ENCODE data around the gene RELN.

DNA sequence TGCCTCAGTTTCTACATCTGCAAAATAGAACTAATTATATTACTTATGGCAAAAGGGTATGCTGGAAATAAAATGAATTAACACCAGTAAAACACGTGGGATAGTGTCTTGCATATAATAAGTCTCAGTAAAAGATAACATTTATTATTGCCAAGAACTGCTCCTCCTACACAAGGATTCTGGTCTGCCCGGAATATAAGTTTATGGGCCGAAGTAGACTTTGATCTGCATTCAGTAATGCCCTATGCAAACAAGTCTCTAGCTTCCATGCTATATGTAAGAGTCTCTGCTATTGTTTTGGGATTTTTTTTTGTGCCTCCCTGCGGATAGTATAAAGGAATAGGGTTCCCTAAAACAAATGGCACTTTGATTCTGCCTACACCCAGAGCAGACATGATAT, 417.9 kb downstream of the RELN start:
- TF ChIP-seq ETV6 (CRISPR knock-in tag; IDR thresholded peaks at IDR 0.05) (no peak), KAT7 (CRISPR knock-in tag; IDR thresholded peaks at IDR 0.05; ENCODE audit: borderline replicate concordance) (no peak), ZNF219 (CRISPR knock-in tag; IDR thresholded peaks at IDR 0.05; ENCODE audit: borderline replicate concordance) (no peak), TEAD4 (CRISPR knock-in tag; IDR thresholded peaks at IDR 0.05) (no peak)
- TF ChIP-seq, protein P1, sequence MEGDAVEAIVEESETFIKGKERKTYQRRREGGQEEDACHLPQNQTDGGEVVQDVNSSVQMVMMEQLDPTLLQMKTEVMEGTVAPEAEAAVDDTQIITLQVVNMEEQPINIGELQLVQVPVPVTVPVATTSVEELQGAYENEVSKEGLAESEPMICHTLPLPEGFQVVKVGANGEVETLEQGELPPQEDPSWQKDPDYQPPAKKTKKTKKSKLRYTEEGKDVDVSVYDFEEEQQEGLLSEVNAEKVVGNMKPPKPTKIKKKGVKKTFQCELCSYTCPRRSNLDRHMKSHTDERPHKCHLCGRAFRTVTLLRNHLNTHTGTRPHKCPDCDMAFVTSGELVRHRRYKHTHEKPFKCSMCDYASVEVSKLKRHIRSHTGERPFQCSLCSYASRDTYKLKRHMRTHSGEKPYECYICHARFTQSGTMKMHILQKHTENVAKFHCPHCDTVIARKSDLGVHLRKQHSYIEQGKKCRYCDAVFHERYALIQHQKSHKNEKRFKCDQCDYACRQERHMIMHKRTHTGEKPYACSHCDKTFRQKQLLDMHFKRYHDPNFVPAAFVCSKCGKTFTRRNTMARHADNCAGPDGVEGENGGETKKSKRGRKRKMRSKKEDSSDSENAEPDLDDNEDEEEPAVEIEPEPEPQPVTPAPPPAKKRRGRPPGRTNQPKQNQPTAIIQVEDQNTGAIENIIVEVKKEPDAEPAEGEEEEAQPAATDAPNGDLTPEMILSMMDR (IDR thresholded peaks at IDR 0.05): no peak
- TF ChIP-seq, protein P2, sequence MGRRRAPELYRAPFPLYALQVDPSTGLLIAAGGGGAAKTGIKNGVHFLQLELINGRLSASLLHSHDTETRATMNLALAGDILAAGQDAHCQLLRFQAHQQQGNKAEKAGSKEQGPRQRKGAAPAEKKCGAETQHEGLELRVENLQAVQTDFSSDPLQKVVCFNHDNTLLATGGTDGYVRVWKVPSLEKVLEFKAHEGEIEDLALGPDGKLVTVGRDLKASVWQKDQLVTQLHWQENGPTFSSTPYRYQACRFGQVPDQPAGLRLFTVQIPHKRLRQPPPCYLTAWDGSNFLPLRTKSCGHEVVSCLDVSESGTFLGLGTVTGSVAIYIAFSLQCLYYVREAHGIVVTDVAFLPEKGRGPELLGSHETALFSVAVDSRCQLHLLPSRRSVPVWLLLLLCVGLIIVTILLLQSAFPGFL (CRISPR knock-in tag; IDR thresholded peaks at IDR 0.05; ENCODE audit: borderline replicate concordance): no peak
- TF ChIP-seq, protein P3, sequence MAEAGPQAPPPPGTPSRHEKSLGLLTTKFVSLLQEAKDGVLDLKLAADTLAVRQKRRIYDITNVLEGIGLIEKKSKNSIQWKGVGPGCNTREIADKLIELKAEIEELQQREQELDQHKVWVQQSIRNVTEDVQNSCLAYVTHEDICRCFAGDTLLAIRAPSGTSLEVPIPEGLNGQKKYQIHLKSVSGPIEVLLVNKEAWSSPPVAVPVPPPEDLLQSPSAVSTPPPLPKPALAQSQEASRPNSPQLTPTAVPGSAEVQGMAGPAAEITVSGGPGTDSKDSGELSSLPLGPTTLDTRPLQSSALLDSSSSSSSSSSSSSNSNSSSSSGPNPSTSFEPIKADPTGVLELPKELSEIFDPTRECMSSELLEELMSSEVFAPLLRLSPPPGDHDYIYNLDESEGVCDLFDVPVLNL (CRISPR knock-in tag; IDR thresholded peaks at IDR 0.05; ENCODE audit: borderline replicate concordance, low read depth): no peak
- TF ChIP-seq, protein P4, sequence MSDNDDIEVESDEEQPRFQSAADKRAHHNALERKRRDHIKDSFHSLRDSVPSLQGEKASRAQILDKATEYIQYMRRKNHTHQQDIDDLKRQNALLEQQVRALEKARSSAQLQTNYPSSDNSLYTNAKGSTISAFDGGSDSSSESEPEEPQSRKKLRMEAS (CRISPR knock-in tag; IDR thresholded peaks at IDR 0.05): no peak
